Liver (tissue), 2 donors: ENCODE results near the gene KCNG3.

Source experiments
- EGR1 ChIP-seq, 2 donors: IDR thresholded peaks; 2 replicates each; pipeline ENCODE4 v1.6.1; 2016 to 2018; ENCODE audit warnings: antibody characterized with exemption in 2 of 2, low read depth in 2 of 2
- RXRA ChIP-seq, 2 donors: IDR thresholded peaks; 2 replicates each; pipeline ENCODE4 v1.6.1; 2017 to 2018; ENCODE audit warnings: antibody characterized with exemption in 2 of 2, mild to moderate bottlenecking in 1 of 2
- TAF1 ChIP-seq: conservative IDR thresholded peaks from 2 replicates; pipeline ENCODE4 v1.6.1; 2016; ENCODE audit warnings: antibody characterized with exemption, mild to moderate bottlenecking
- donor health status: healthy.

DNA sequence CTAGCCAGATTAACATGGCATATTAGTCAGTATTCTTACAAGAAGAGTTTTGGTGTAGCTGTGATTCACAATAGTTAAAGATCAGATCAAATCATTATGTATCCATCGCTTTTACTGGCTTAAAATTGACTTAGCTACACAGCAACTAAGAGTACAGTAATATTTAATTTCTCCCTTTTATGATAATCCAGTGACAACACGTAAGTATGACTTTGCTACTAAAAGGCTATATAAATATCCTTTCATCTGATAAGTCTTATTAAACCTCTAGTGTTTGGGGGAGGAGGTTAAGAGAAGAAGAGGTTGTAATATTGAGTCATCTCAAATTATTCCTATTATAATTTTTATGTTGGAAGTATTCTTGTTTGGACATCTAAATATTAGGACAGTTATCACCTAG lies 51.0 kb downstream of the KCNG3 start:
- TF ChIP-seq RXRA (IDR thresholded peaks at IDR 0.05) (no peak), EGR1 (IDR thresholded peaks at IDR 0.05; ENCODE audit: low read depth in 2 of 2) (no peak), TAF1 (no peak)
